Lower leg skin (tissue), 4 donors: ENCODE data around the gene N4BP2L1. TPM values are rescaled to one million over a fixed set of nuclear protein-coding genes. Genes with fewer than 3 reads are reported as not detected.
A peak's percentile ranks its signal among the peaks of the same experiment; 100 is the strongest.

Experiments
- DNase-seq, 2 donors: peaks; one replicate each; pipeline ENCODE4 v3.0.0-alpha.2; 2019; ENCODE audit warnings: low spot score in 2 of 2
- H3K4me3 ChIP-seq: fragments of 200-600 bp; sonication (generic); 2 replicates; pipeline ENCODE4 v1.5.1; 2017; ENCODE audit warnings: mild to moderate bottlenecking, low read depth; ENCODE audit not compliant: poor library complexity, severe bottlenecking
- POLR2A ChIP-seq, 2 donors: fragments of 450-650 bp; IDR thresholded peaks; one replicate each; pipeline ENCODE4 v1.6.1; 2016 to 2017; ENCODE audit warnings: antibody characterized with exemption in 2 of 2, mild to moderate bottlenecking in 1 of 2, moderate library complexity in 1 of 2
- WGBS, 2 donors: methylation state at CpG; one replicate each; pipeline ENCODE4 v1.1.5; 2018; 5-methylcytosine and 5-hydroxymethylcytosine counted together
- intact Hi-C: fragments of 100-400 bp; cut with DNase I; formaldehyde crosslinking; loops from one replicate; pipeline ENCODE4 v1.15.0; 2023; ENCODE audit warnings: low total_unique reads
- total RNA-seq, 4 donors: library from RNA; depleted of rRNA; stranded (reverse); fragments of >200 nt; gene quantifications; one replicate each; pipeline ENCODE4 v1.1.0, GENCODE V29; 2016
- TF ChIP-seq, protein P1 (sequence below), 3 donors: fragments of 450-650 bp; IDR thresholded peaks; one replicate each; pipeline ENCODE4 v1.5.1; 2016; ENCODE audit warnings: antibody characterized with exemption in 3 of 3, mild to moderate bottlenecking in 3 of 3, moderate library complexity in 2 of 3

N4BP2L1 gene
- total RNA-seq, 4 donors from 2014 or later: 29.8 to 66.0 (median 46.3) TPM

DNA sequence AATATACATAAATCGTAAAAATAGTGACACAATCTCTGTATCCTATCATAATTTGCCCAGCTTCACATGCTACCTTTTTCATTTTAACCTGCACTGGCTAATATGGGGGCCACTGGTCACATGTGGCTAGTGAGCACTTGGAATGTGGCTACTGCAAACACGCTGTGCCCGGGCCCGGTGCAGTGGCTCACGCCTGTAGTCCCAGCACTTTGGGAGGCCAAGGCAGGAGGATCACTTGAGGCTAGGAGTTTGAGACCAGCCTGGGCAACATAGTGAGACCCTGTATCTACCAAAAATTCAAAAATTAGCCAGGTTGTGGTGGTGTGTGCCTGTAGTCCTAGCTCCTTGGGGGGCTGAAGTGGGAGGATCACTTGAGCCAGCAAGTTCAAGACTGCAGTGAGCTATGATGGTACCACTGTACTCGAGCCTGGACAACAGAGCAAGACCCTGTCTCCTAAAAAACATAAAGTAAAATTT, 1.5 kb upstream of the N4BP2L1 start:
- 96% methylated on average over 6 of the region's 6 CpGs for WGBS, 2 donors
- no peak overlapping the region for H3K4me3 ChIP-seq
- no peak for DNase-seq
- TF ChIP-seq, protein P1, sequence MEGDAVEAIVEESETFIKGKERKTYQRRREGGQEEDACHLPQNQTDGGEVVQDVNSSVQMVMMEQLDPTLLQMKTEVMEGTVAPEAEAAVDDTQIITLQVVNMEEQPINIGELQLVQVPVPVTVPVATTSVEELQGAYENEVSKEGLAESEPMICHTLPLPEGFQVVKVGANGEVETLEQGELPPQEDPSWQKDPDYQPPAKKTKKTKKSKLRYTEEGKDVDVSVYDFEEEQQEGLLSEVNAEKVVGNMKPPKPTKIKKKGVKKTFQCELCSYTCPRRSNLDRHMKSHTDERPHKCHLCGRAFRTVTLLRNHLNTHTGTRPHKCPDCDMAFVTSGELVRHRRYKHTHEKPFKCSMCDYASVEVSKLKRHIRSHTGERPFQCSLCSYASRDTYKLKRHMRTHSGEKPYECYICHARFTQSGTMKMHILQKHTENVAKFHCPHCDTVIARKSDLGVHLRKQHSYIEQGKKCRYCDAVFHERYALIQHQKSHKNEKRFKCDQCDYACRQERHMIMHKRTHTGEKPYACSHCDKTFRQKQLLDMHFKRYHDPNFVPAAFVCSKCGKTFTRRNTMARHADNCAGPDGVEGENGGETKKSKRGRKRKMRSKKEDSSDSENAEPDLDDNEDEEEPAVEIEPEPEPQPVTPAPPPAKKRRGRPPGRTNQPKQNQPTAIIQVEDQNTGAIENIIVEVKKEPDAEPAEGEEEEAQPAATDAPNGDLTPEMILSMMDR (IDR thresholded peaks at IDR 0.05): no peak
- TF ChIP-seq POLR2A (IDR thresholded peaks at IDR 0.05): no peak
- intact Hi-C loops: no loop called here

DNA sequence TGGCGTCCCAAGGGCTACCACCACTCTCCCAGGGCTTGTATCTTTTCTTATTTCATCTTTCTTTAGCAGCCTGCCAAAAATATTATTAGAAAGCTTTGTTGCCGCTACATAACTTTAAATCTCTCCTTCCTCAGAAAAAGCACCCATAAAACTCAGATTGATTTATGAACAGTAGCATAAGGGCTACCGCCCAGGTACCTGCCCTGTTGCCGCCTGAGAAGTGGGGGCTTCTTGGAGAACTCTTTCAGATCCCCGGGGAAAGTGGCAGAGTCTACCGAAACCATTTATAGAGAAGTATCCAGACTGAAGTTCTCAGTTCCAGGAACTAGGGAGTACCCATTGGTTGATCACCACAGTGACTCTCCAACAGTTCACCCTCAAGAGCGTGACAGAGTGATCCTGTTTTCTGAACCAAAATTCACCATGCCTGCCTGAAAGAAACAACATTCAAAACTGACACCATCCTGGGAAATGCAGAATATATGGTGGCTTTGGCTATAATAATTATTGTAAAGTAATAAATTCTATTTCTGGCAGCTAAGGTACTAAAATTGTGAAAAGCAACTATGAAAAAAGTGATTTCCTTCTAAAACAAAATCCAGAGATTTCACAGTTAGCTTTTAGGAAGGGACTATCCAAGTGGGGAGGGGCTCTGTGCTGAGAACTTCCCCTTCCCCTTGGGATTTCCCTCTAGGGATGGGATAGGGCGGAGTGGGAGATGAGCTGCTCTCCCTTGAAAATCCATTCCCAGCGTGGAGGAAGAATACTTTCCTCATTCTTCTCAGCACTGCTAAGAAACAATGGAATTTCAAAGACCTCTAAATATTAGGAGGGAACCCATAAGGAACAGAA, 877 bp upstream of the N4BP2L1 start:
- intact Hi-C loops: no loop called here
- 20 to 25% methylated on average over 9 of the region's 9 CpGs for WGBS, 2 donors

DNA sequence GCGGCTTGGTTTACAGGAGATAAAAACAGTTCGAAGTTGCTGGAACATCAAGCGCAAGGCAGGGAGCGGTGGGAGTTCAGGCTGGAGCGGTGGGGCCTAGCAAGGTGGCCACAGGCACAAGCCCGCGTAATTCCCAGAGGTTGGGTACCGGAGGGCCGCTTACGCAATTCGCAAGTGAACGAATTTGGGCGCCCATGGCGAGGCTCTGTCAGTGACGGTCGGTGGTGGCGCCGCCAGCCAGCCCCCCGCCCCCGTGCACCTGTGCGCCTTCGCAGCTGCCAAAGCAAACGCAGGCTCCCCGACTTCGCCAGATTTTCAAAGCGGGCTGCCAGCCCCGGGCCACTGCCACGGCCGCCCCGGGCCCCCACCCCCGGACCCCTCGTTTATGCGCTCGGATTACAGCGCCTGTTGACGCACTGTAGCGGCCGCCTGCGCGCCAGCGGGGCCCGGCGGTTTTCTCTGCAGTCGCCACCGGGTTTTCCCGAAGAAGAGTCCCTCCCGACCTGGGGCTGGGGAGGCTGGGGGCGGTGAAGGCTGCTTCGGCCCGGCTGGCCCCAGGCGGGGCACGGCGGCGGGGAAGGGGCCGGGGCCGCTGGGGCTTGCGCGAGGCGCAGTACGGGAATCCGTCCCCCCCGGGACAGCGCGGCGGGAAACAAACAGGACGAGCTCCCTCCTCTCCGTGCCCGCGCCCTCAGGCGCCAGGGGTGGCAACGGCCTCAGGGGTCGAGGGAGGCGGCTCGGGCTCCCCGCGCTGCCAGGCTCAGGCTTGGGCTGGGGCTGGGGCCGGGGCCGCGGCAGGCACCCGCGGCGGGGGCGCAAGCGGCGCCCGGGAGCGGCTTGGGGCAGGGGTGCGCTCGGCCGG, 709 bp downstream of the N4BP2L1 start:
- 1 to 2% methylated on average over 24 to 37 of the region's 90 CpGs for WGBS, 2 donors
- H3K4me3 ChIP-seq: peak overlapping the region; percentile 74
- peak; percentile 47 to 90 for DNase-seq
- intact Hi-C loops: no loop called here
- TF ChIP-seq POLR2A (IDR thresholded peaks at IDR 0.05): no peak
- TF ChIP-seq, protein P1 (IDR thresholded peaks at IDR 0.05): no peak

More for the DNA sequence above, 877 bp upstream of the N4BP2L1 start:
- no peak overlapping the region for H3K4me3 ChIP-seq
- no peak for DNase-seq
- no peak for TF ChIP-seq POLR2A (IDR thresholded peaks at IDR 0.05)
- TF ChIP-seq, protein P1 (IDR thresholded peaks at IDR 0.05): no peak

DNA sequence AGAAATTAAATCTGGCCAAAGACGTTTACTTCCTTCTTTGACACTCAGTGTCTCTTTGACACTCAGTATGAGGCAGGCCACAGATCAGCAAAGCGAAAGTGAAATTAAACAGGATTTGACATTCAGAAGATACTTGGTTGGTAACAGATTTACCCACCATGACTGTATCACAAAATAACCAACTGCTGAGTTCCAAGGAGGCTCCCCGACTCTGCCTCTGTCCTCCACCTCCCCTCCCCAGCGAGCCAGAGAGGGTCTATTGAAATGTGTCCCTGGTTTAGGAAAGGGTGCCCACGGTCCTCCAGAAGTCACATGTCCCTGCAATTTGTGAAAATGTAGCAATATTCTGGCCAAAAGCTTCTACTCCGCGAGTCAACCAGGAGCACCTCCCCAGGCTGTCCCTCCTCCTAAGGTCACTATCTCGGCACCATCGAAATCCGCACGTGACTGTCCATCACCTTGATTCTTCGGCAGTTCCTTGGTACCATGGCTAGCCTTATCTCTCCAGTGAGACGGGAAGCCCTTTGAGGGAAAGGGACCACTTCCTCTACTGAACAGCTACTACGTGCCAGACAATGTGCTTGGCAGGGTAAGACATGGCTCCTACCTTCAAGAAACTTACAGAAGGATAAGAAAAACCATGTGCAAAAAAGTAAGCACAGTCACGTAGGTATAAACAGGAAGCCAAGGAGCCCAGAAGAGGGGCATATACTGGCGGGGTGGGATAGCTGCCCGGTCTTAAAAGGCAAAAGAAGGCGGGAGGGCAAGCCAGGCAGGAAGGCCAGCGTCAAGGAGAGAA, 1.5 kb downstream of the N4BP2L1 start:
- DNase-seq: no peak
- intact Hi-C loops: no loop called here
- TF ChIP-seq POLR2A (IDR thresholded peaks at IDR 0.05): no peak
- TF ChIP-seq, protein P1 (IDR thresholded peaks at IDR 0.05): no peak
- 34 to 36% methylated on average over 19 of the region's 19 CpGs for WGBS, 2 donors
- H3K4me3 ChIP-seq: peak overlapping the region; percentile 74

DNA sequence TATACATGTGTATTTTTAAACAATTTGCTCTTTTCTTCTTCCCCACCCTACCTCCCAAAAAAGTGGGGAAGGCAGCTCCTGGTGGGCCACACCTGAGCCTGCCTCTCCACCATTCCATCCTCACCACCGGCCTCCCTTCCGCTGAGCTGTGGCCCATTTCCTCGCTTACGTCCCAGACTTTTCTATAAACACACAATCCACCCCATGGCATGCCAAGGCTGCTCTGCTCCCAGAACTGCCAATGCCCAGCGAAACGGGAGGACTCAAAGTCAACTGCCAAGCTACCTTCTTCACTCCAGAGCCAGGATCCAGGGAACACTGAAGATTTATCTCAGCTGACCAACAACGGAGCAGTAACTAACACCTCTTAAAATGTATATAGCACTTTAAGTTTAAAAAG, 2.8 kb downstream of the N4BP2L1 start:
- 88 to 90% methylated on average over 7 of the region's 7 CpGs for WGBS, 2 donors
- DNase-seq: no peak
- H3K4me3 ChIP-seq: no peak overlapping the region
- intact Hi-C loops: no loop called here
- TF ChIP-seq, protein P1 (IDR thresholded peaks at IDR 0.05): no peak
- TF ChIP-seq POLR2A (IDR thresholded peaks at IDR 0.05): no peak
